ENCODE results near the gene MRPL20.

The MRPL20 gene

GRCh38 chr1:1427106-1427819 lies 20.2 kb upstream of the MRPL20 start:
- peak; percentile 17 for DNase-seq (ENCODE audit: extremely low spot score)
- TF ChIP-seq FOXK2 (IDR thresholded peaks at IDR 0.05) (no peak), L3MBTL2 (conservative IDR thresholded peaks at IDR 0.05) (no peak), ARNT (IDR thresholded peaks at IDR 0.05) (no peak), HDGF (IDR thresholded peaks at IDR 0.05; ENCODE audit: borderline replicate concordance) (no peak), CTBP1 (IDR thresholded peaks at IDR 0.05; ENCODE audit: borderline replicate concordance) (no peak), FOXA1 (IDR thresholded peaks at IDR 0.05) (no peak), BHLHE40 (IDR thresholded peaks at IDR 0.05; ENCODE audit: borderline replicate concordance) (no peak), ELF4 (IDR thresholded peaks at IDR 0.05) (no peak), SUZ12 (IDR thresholded peaks at IDR 0.05) (no peak)
- CTCF ChIA-PET, result no interaction called here
- POLR2A ChIA-PET, result no interaction called here

- DNase-seq (ENCODE audit: extremely low spot score), result peak; percentile 10
- ChIA-PET CTCF (no interaction called here), POLR2A (interaction anchor here (1.3 kb wide), 1 partner anchor 19 kb away, joined by 6 read pairs; the partner anchor contains the start of gene MRPL20)
- TF ChIP-seq BHLHE40 (IDR thresholded peaks at IDR 0.05; ENCODE audit: borderline replicate concordance) (no peak), TARDBP (IDR thresholded peaks at IDR 0.05) (no peak), ZNF384 (IDR thresholded peaks at IDR 0.05) (no peak), PKNOX1 (IDR thresholded peaks at IDR 0.05) (no peak), ARNT (IDR thresholded peaks at IDR 0.05) (no peak), ELF4 (IDR thresholded peaks at IDR 0.05) (no peak), NFRKB (IDR thresholded peaks at IDR 0.05) (no peak), CTBP1 (IDR thresholded peaks at IDR 0.05; ENCODE audit: borderline replicate concordance) (no peak), SUZ12 (IDR thresholded peaks at IDR 0.05) (no peak), HDGF (IDR thresholded peaks at IDR 0.05; ENCODE audit: borderline replicate concordance) (no peak), SP1 (IDR thresholded peaks at IDR 0.05) (no peak), L3MBTL2 (conservative IDR thresholded peaks at IDR 0.05) (no peak)
Measured at GRCh38 chr1:1426496-1427105, 19.5 kb upstream of the MRPL20 start.

GRCh38 chr1:1425753-1426495 lies 18.8 kb upstream of the MRPL20 start:
- TF ChIP-seq FOXA1 (IDR thresholded peaks at IDR 0.05), result no peak
- no peak for TF ChIP-seq L3MBTL2 (conservative IDR thresholded peaks at IDR 0.05)
- no peak for DNase-seq (ENCODE audit: extremely low spot score)
- ChIA-PET POLR2A (interaction anchor here (1.3 kb wide), 1 partner anchor 18 kb away, joined by 6 read pairs; the partner anchor contains the start of gene MRPL20), CTCF (interaction anchor here (0.6 kb wide), 1 partner anchor 10 kb away, joined by 3 read pairs; no protein-coding TSS in a partner anchor)

GRCh38 chr1:1425426-1425752 lies 18.3 kb upstream of the MRPL20 start:
- ChIA-PET POLR2A (interaction anchor here (1.0 to 1.3 kb wide), 2 partner anchors 12 to 18 kb away, joined by 3 to 6 read pairs; partner anchors contain the start of gene MRPL20), CTCF (interaction anchor here (0.6 kb wide), 1 partner anchor 9 kb away, joined by 3 read pairs; no protein-coding TSS in a partner anchor)
- no peak for TF ChIP-seq SUZ12 (IDR thresholded peaks at IDR 0.05)
- DNase-seq (ENCODE audit: extremely low spot score), result no peak

- POLR2A ChIA-PET, result interaction anchor here (1.0 to 1.3 kb wide), 3 partner anchors 13 to 17 kb away, joined by 3 to 7 read pairs (median 3); no protein-coding TSS in a partner anchor
- DNase-seq (ENCODE audit: extremely low spot score), result no peak
- peak; percentile 37; the same call in 1 of the 2 replicates for TF ChIP-seq PKNOX1 (IDR thresholded peaks at IDR 0.05)
- TF ChIP-seq FOXK2 (IDR thresholded peaks at IDR 0.05), result no peak
- TF ChIP-seq FOXM1 (IDR thresholded peaks at IDR 0.05; ENCODE audit: borderline replicate concordance), result no peak
- no peak for TF ChIP-seq TARDBP (IDR thresholded peaks at IDR 0.05)
- TF ChIP-seq FOXA1 (IDR thresholded peaks at IDR 0.05), result no peak
- no peak for TF ChIP-seq L3MBTL2 (conservative IDR thresholded peaks at IDR 0.05)
- CTCF ChIA-PET, result no interaction called here
Measured at GRCh38 chr1:1424707-1425106, 17.6 kb upstream of the MRPL20 start.

GRCh38 chr1:1423245-1423597 lies 16.1 kb upstream of the MRPL20 start:
- no peak for DNase-seq (ENCODE audit: extremely low spot score)
- no peak for TF ChIP-seq TARDBP (IDR thresholded peaks at IDR 0.05)
- no peak for TF ChIP-seq LEF1 (IDR thresholded peaks at IDR 0.05; ENCODE audit: borderline replicate concordance)
- TF ChIP-seq FOXA1 (IDR thresholded peaks at IDR 0.05), result no peak
- TF ChIP-seq L3MBTL2 (conservative IDR thresholded peaks at IDR 0.05), result no peak
- TF ChIP-seq PKNOX1 (IDR thresholded peaks at IDR 0.05), result no peak
- CTCF ChIA-PET, result no interaction called here
- POLR2A ChIA-PET, result no interaction called here
